ENCODE results near the gene TGFBR2. TPM values are rescaled to one million over a fixed set of nuclear protein-coding genes. Genes with fewer than 3 reads are reported as not detected.
A peak's percentile ranks its signal among the peaks of the same experiment; 100 is the strongest.
"Not testable (repeated sequence)": the region's sequence is repeated elsewhere in the genome, so short reads cannot be mapped to it uniquely, and the experiment has no call there.

The TGFBR2 gene
- polyA plus RNA-seq, 3 donors: 46.6 to 60.3 (median 57.0) TPM

DNA sequence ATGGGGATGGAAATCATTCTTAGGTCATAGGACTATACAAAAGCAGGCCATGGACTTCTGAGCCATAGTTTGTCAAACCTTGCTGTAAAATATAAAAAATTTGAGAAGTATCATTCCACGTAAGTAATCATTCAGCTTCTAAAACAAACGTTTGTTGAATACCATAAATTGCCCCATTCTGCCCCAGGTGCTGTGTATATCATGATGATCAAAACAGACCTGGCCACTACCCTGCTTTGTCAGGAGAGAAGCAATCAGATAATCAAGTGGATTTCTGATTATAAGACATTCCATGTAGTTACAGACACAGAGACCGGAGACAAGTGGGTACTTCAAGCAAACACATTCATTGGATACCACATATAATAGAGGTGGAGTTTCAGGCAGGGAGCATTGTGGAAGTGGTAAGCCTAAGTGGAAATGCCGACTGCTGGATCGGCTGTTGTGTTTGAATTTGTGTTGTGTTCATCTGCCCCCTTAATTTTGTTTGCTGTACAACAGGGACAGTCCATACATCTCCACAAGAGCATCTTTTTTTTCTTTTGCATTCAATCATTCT, 61.7 kb downstream of the TGFBR2 start:
- TF ChIP-seq, protein P1, sequence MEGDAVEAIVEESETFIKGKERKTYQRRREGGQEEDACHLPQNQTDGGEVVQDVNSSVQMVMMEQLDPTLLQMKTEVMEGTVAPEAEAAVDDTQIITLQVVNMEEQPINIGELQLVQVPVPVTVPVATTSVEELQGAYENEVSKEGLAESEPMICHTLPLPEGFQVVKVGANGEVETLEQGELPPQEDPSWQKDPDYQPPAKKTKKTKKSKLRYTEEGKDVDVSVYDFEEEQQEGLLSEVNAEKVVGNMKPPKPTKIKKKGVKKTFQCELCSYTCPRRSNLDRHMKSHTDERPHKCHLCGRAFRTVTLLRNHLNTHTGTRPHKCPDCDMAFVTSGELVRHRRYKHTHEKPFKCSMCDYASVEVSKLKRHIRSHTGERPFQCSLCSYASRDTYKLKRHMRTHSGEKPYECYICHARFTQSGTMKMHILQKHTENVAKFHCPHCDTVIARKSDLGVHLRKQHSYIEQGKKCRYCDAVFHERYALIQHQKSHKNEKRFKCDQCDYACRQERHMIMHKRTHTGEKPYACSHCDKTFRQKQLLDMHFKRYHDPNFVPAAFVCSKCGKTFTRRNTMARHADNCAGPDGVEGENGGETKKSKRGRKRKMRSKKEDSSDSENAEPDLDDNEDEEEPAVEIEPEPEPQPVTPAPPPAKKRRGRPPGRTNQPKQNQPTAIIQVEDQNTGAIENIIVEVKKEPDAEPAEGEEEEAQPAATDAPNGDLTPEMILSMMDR (IDR thresholded peaks at IDR 0.05): no peak
- no peak overlapping the region for H3K9ac ChIP-seq (ENCODE audit: insufficient read depth, low read length, poor library complexity, severe bottlenecking)
- no peak overlapping the region for H3K4me2 ChIP-seq (replicated peaks; ENCODE audit: extremely low read depth, low read length, poor library complexity, severe bottlenecking)
- no peaks in the 10 kb centered on the region for H3K27me3 ChIP-seq (ENCODE audit: control insufficient read depth in 2 of 2, insufficient read depth in 2 of 2, low read length in 2 of 2)
- Mint-ChIP-seq H3K27me3 (ENCODE audit: low read depth in 3 of 3) (no peaks in the 10 kb centered on the region), H3K27ac (peak overlapping the region in 2 of 7 donors; percentile 6 to 21), H3K36me3 (peaks cover 65 to 77% of the 10 kb centered on the region in 2 donors), H3K4me1 (peaks cover 37% of the 10 kb centered on the region), H3K4me3 (no peak overlapping the region), H3K9me3 (no peaks in the 10 kb centered on the region)
- intact Hi-C loops (cut with micrococcal nuclease): no loop called here
- H3K36me3 ChIP-seq (replicated peaks in 1 of 2; ENCODE audit: control insufficient read depth in 1 of 2, insufficient read depth in 2 of 2, low read length in 2 of 2): peaks cover 48 to 68% of the 10 kb centered on the region in 2 donors
- no peak overlapping the region for H3K4me3 ChIP-seq (replicated peaks in 1 of 3; ENCODE audit: low read depth in 2 of 3, low read length in 3 of 3)
- peaks cover 29 to 33% of the 10 kb centered on the region in 2 donors for H3K4me1 ChIP-seq (ENCODE audit: control insufficient read depth in 1 of 2, insufficient read depth in 2 of 2, low read length in 2 of 2)
- DNase-seq: no peak
- no peak overlapping the region for H3K27ac ChIP-seq (ENCODE audit: low read depth in 1 of 2, low read length in 2 of 2)
- H4K20me1 ChIP-seq (ENCODE audit: insufficient read depth, low read length): peaks cover 99% of the 10 kb centered on the region
- no peak overlapping the region for H2AFZ ChIP-seq (ENCODE audit: insufficient read depth, low read depth, low read length, poor library complexity, severe bottlenecking)
- 80% methylated on average over 2 of the region's 5 CpGs for WGBS (ENCODE audit: insufficient coverage)
- no peaks in the 10 kb centered on the region for H3K9me3 ChIP-seq (replicated peaks in 1 of 2; ENCODE audit: control insufficient read depth in 1 of 2, insufficient read depth in 1 of 2, low read length in 2 of 2)
- H3K79me2 ChIP-seq (ENCODE audit: insufficient read depth, low read length): peaks cover 72% of the 10 kb centered on the region

DNA sequence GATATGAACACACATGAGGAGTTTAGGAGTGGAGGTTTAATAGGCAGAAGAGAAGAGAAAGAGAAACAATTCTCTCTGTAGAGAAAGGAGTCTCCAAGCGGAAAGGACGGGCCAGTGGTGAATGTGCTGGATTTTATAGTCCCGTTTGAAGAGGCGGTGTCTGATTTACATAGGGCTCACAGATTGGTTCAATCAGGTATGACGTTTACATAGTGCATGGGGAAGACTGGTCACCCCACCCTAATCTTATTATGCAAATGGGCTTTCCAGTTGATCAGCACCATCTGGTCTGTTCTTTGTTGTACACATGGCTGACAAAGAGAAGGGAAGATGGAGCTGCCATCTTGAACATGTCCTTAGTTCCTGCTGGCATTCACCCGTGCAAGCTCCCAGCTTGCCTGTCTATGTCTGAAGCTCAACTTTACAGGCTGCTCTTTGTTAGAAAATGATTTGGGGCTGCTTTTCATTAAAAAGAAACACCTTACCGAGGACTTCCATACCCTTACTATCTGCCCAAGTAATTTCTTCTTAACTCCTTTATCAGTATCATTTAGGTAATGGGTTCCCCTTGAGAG, 63.0 kb downstream of the TGFBR2 start:
- H3K4me3 Mint-ChIP-seq; H2AFZ ChIP-seq (ENCODE audit: insufficient read depth, low read depth, low read length, poor library complexity, severe bottlenecking); H3K27me3 ChIP-seq (ENCODE audit: control insufficient read depth in 2 of 2, insufficient read depth in 2 of 2, low read length in 2 of 2); H3K27me3 Mint-ChIP-seq (ENCODE audit: low read depth in 3 of 3); intact Hi-C loops (cut with micrococcal nuclease); H3K9me3 ChIP-seq (replicated peaks in 1 of 2; ENCODE audit: control insufficient read depth in 1 of 2, insufficient read depth in 1 of 2, low read length in 2 of 2); H3K4me3 ChIP-seq (replicated peaks in 1 of 3; ENCODE audit: low read depth in 2 of 3, low read length in 3 of 3); H3K9me3 Mint-ChIP-seq; DNase-seq; H3K9ac ChIP-seq (ENCODE audit: insufficient read depth, low read length, poor library complexity, severe bottlenecking); H3K4me2 ChIP-seq (replicated peaks; ENCODE audit: extremely low read depth, low read length, poor library complexity, severe bottlenecking); H3K27ac ChIP-seq (ENCODE audit: low read depth in 1 of 2, low read length in 2 of 2): not testable (repeated sequence)
- 100% methylated on average over 2 of the region's 7 CpGs for WGBS (ENCODE audit: insufficient coverage)
- H3K79me2 ChIP-seq (ENCODE audit: insufficient read depth, low read length): peaks cover 74% of the 10 kb centered on the region
- Mint-ChIP-seq H3K36me3 (peaks cover 68 to 76% of the 10 kb centered on the region in 2 donors), H3K4me1 (peaks cover 32% of the 10 kb centered on the region), H3K27ac (peak overlapping the region in 1 of 7 donors; percentile 46)
- peaks cover 25 to 30% of the 10 kb centered on the region in 2 donors for H3K4me1 ChIP-seq (ENCODE audit: control insufficient read depth in 1 of 2, insufficient read depth in 2 of 2, low read length in 2 of 2)
- peaks cover 100% of the 10 kb centered on the region for H4K20me1 ChIP-seq (ENCODE audit: insufficient read depth, low read length)
- peaks cover 55 to 76% of the 10 kb centered on the region in 2 donors for H3K36me3 ChIP-seq (replicated peaks in 1 of 2; ENCODE audit: control insufficient read depth in 1 of 2, insufficient read depth in 2 of 2, low read length in 2 of 2)

Measured in CD14-positive monocyte (primary cell).